Activated CD4-positive, CD25-positive, alpha-beta regulatory T cell (primary cell): ENCODE data around the gene NCOA5.
"Not testable (repeated sequence)": the region's sequence is repeated elsewhere in the genome, so short reads cannot be mapped to it uniquely, and the experiment has no call there.

ENCODE experiments used
- DNase-seq, 4 experiments: peaks; one replicate each; lab custom pipeline; 2025; lab: John Stamatoyannopoulos, UW

Gene NCOA5

DNA sequence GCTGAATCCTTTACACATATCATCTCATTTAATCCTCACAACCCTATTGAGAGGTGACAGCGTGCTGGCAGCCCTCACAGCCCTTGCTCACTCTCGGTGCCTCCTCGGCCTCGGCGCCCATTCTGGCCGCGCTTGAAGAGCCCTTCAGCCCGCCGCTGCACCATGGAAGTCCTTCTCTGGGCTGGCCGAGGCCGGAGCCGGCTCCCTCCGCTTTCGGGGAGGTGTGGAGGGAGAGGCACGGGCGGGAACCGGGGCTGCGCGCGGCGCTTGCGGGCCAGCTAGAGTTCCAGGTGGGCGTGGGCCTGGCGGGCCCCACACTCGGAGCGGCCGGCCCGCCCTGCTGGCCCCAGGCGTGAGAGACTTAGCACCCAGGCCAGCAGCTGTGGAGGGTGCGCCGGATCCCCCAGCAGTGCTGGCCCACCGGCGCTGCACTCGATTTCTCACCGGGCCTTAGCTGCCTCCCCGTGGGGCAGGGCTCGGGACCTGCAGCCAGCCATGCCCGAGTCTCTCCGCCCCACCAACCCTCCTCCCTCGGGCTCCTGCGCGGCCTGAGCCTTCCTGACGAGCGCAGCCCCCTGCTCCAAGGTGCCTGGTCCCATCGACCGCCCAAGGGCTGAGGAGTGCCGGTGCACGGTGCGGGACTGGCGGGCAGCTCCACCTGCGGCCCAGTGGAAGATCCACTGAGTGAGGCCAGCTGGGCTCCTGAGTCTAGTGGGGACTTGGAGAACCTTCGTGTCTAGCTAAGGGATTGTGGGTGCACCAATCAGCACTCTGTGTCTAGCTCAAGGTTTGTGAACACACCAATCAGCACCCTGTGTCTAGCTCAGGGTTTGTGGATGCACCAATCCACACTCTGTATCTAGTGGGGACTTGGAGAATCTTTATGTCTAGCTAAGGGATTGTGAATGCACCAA, 2.1 kb upstream of the NCOA5 start:
- DNase-seq: not testable (repeated sequence)

DNA sequence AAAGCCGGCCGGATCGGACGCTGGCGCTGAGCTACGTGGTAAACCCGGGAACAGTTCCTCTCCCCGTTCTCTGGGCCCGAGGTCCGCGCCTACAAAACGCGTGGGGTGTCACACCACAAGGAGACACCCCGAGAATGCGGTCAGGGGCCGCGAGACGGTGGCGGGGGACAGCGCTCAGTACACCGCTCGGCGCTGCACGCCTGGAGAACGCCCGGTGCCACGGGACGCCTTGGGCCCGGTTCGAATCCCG, 670 bp downstream of the NCOA5 start:
- peak in 1 of 4 experiments; percentile 46 for DNase-seq

GRCh38 chr20:46088409-46089166, 1.2 kb downstream of the NCOA5 start:
- no peak for DNase-seq

GRCh38 chr20:46087161-46087560, 2.6 kb downstream of the NCOA5 start:
- DNase-seq: no peak

DNA sequence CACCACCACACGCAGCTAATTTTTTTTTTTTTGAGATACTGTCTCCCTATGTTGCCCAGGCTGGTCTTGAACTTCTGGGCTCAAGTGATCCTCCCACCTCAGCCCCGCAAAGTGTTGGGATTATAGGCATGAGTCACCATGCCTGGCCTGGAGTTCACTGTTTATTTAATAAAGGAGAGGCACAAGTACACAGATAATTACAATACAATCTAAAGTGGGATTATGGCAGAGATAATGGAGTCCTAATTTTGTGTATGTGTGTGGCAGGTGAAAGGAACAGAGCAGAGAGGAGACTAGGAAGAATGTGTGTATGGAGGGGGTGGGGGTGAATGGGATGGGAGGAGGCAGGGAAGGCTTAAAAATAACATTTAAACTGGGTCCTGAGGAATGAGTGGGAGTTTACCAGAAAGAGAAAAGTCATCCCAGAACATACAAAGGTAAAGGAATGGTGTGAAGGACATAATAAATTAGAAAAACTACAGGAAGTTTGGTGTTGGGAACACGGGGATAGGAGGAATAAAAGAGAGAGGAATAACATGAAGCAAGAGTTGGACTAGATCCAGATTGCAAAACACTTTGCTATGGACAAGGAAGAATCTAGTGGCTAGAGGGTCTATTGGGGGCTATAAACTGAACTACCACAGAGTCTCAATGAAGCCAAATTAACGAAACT, 4.4 kb downstream of the NCOA5 start:
- no peak for DNase-seq

GRCh38 chr20:46084805-46085178, 5.0 kb downstream of the NCOA5 start:
- DNase-seq: no peak

DNA sequence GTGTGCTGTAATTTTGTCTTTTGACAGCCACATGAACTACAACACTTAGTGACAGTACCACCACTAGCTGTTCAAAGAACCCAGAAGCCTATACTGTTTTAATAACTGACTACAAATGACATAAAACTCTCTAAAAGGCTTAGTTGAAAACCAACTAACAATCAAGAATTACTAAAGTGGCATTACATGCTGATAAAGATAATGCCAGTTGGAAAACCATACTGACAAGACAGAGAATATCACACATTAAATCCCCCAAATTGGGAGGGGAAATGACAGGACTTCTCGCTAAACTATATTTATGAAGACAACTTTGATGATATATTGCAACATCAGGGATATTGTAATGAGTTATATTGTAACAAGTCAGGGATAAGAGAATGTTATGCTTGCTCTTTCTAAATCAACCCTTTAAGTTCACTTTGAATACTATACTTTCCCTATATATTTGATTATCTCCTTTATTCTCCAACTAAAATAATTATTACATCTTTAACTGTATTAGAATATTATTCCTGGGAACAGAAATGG, 6.2 kb downstream of the NCOA5 start:
- no peak for DNase-seq

- no peak for DNase-seq
These were observed 6.7 kb downstream of the NCOA5 start for GRCh38 chr20:46083101-46083500.

DNA sequence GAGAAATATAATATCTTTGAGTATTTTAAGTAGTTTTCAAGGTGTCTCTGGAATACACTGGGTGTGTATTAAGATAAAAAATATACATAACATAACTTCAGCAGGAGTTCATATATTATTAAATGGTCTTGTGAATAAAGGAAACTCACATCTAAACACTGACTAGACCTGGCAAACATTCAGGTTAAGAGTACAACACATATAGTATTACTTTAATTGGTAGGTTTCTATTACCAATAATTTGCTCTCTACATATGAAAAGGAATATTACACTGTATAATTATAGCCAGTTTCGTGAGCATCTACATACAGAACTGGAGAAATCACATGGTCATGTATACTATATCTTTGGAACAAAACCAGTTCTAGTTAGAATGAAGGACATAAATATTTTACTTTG, 8.7 kb downstream of the NCOA5 start:
- no peak for DNase-seq

- no peak for DNase-seq
These were observed 10.8 kb downstream of the NCOA5 start for GRCh38 chr20:46078954-46079353.

DNA sequence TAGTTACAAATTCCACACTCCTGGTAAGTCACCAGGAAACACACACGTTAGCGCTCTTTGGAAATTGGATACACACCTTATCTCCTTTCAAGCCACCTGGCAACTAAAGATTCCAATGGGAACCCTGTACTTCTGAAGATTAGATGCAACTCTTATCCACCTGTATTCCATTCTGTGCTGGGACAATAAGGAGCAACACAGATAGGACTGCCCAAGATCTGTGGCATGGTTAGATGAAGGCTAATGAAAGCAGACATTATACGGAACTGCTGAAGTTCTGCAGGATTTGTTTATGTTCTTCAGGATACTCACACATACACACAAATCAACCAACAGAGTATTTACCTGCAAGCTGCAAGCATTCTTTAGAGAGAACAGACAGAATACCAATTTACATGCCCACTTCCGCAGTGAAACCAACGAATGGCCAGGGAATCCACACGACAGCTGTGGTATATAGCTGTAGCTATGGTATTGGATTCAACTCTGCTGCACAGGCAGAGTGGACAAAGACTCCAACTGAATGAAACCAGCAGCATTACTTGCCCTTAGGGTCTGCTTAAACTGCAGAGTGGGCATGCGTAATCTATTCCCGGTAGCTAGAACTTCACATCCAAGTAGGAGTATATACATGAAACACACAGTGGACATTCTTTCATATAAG, 12.0 kb downstream of the NCOA5 start:
- DNase-seq: no peak

GRCh38 chr20:46076806-46077205, 13.0 kb downstream of the NCOA5 start:
- no peak for DNase-seq

DNA sequence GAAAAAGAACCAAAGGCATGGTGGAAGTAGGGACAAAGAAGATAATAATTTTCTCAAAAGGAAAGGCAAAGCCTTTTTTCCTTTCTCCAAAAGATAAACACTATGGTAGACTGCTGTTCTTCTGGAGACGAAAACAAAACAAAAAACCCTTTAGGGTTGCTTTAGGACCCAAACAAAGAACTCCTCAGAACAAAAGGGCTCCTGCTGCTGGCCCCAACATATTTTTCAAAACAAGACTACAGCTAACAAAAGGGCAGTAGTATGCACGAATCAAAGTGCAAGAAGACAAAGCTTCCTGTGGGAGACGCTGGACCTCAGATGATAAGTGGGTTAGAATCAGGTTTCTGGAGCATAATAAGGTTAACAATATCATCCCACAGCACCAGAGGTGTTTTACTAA, 15.8 kb downstream of the NCOA5 start:
- DNase-seq: no peak

- no peak for DNase-seq
These were observed 16.3 kb downstream of the NCOA5 start for GRCh38 chr20:46073443-46073842.

- no peak for DNase-seq
These were observed 16.7 kb downstream of the NCOA5 start for GRCh38 chr20:46073024-46073423.

DNA sequence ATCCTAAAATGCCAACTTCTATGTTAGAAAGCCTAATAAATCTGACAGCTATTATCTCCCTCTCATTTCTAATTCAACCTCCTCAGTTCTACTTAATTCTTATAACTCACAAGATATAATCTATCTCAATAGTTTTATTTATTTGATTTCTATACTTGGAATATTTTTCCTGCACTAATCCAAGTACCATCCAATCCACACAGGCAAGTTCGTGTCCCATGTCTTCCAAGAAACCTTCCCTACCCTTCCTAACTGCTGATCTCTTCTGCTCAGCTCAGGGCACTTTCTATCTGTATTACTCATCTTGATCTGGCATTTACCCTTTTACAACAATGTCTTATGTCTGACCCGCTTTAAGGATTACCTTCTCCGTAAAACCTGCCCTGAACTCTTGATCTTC, 18.2 kb downstream of the NCOA5 start:
- no peak for DNase-seq

- no peak for DNase-seq
These were observed 19.4 kb downstream of the NCOA5 start for GRCh38 chr20:46070215-46070900.

DNA sequence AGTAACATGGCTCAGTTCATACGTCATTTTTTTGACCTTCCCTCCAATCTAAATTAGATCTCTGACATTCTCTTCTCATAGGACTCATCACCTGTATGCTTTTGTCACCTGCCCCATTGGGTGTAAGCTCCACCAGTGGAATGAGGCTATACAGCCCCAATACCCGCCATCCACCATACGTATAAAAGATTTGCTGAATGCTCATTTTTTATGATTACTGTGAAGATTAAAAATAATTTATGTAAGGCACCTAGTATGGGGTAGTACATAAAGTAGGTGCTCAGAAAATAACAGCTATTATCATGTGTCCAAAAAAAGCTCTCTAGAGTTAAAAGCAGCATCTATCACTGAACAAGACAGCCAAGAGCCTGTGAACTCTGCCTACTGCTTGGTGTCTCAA, 24.1 kb downstream of the NCOA5 start:
- DNase-seq: no peak

DNA sequence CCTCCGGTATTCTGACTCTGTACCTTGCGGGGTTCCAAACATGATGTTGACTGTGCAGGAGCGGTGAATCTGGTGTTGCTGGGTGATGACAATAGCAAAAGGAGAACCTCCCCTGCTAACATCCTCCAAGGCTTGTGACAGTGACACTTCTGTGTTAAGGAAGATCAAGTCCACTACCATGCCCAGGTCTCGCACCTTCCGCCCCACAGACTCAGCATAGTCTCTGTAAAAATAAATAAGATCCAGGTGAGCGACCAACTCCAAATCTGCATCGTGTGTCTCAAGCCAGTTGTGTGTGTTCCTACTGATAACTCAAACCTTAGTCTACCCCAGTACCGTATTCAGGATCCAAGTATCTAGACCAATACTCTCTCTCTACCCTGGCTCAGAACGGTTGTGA, 24.8 kb downstream of the NCOA5 start:
- DNase-seq: no peak

GRCh38 chr20:46063652-46064054, 26.1 kb downstream of the NCOA5 start:
- no peak for DNase-seq

GRCh38 chr20:46063151-46063550, 26.6 kb downstream of the NCOA5 start:
- no peak for DNase-seq

DNA sequence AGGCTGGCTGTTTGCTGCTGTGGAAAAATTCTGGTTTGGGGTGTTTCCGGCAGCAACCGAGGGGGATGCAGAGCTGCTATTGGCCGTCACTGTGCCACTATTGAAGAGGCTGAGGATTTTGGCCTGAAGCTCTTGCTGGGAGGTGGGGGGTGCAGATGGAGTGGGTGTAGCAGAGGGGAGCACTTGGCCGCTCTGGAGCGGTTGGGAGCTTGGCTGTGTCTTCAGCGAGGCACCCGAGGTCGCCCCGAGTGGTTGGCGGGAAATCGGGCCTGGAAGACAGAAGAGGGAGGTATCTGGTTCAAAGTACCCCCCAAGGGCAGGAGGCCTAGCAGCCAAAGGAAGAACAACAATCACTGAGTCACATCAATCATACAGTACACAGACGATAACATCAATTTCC, 27.1 kb downstream of the NCOA5 start:
- DNase-seq: no peak
